Jurkat, Clone E6-1 (cell line): ENCODE measurements around the gene ZSWIM3. TPM values are rescaled to one million over a fixed set of nuclear protein-coding genes. Genes with fewer than 3 reads are reported as not detected.

Source experiments
- DNase-seq: peaks from one replicate; pipeline ENCODE4 v3.0.0-alpha.2; 2011; ENCODE audit warnings: low read depth, low spot score
- H3K4me3 ChIP-seq: 2 replicates; pipeline ENCODE4 v1.5.1; 2011; ENCODE audit warnings: mild to moderate bottlenecking, low read length, control low read depth, moderate library complexity
- polyA plus RNA-seq: library from polyadenylated mRNA; unstranded; fragments of >200 nt; gene quantifications from one replicate; pipeline ENCODE4 v1.2.1, GENCODE V29; 2012; ENCODE audit warnings: missing spikeins; ENCODE audit not compliant: insufficient read length, insufficient read depth

The ZSWIM3 gene
- polyA plus RNA-seq: 4.8 TPM

DNA sequence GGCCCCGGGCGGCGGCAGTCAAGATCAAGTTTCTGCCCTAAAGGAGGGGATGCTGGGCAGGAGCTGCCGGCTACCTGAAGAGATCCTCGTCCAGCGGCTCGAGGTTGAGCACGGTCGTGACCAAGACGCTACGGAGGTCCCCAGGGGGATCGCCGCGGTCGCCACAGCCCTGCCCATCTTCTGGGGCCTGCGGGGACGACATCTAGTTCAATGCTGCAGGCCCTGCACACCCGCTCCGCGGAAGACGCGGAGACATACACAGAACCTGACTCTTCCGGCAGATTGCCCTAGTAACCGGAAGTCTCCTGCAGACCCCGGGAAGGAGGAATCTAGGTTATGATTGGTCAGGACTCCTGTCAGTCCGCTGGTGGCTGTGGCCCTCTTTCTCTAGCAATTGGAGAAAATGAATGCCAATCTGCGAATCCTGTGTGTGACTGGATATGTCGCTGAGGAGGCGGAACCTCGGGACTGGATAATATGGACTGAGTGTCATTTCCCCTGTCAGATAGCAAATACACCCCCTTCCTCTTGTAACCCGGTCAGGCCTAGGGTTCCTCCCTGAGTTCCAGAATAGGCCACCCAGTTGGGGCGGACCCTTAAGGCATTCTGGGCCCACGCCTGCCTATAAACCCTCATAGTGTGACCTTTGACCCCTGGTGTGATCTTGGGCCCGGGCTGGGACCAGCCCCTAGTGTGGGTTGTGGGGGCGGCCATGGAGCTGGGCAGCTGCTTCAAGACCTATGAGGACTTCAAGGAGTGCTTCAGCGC lies at the start of gene ZSWIM3, which contains the start of gene ACOT8:
Gene ZSWIM3 (plus strand): TSS at position 501 of the 768 bp plus-strand sequence. CDS start 212 bp downstream, at position 713.
Gene ACOT8 (minus strand): TSS at position 279 of the 768 bp plus-strand sequence. CDS start 77 bp downstream, at position 202.
- H3K4me3 ChIP-seq: peak within 1 kb of the TSS; percentile 89
- DNase-seq: peak; percentile 100

DNA sequence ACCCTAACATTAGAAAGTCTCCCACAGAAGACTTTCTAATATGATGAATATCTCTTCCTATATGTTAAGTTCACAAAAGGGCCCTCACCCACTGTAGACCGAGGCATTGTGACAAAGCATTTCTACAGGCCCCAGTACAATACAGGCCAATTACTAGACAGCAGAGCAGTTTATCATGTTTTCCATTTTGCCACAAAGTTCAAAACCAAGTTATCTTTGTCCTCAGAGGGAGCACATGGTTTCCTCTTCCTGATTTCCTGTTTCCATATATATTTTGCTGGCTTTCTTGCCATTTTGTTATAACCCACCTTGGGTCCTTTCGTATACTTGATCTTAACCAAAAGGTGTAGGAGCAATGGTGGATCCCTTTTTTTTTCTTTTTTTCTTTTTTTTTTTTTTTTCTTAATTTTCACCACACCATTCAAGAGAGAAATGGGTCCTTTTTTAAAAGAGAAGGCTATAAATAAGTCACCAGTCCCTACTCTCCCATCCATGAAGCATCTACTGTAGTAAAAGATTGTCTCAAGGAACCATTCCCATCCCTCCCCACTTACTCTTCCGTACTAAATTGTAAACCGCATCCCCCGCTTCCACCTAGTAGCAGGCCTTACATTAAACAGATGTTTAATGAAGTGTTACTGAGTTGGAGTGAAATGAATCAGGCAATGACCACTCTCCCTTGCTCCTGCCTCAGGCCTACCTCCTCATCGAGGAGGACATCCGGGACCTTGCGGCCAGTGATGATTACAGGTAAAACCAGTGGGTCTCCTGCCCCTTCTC lies 47.0 kb upstream of the ZSWIM3 start:
- H3K4me3 ChIP-seq: no peak overlapping the region
- DNase-seq: no peak

DNA sequence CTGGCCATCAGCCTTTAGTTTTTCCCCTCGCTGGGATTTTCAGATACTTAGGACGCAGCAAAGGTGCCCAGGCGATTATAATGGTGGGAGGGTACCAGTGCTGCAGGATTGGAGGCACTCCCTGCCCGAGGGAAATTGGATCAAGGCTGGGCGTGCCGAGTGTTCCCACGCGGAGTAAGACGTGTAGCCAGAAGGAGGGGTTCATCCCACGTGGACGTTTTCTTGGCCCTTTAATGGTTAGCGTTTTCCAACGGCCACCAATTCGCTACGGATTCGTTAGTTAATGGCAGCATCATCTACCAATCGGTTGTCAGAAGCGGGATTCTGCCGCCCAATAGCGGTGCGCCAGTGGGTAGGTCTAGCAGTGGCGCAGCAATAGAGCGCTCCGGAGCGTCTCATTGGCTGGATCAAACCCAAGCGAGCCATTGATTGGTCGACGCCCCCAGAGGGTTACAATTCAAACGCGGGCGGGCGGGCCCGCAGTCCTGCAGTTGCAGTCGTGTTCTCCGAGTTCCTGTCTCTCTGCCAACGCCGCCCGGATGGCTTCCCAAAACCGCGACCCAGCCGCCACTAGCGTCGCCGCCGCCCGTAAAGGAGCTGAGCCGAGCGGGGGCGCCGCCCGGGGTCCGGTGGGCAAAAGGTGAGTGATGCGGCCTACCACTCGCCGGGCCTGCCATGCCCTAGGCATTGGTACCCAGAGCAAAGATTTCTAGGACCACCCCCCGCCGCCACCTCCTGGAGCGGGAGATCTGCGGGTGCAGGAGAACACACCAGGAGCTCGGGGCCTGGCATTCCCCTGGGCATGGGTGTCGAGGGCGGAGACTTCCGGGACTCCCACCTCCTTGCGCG lies 45.0 kb upstream of the ZSWIM3 start, which contains the start of gene UBE2C:
Gene UBE2C (plus strand): TSS at position 488 of the 849 bp plus-strand sequence. CDS start 52 bp downstream, at position 540.
- peak within 1 kb of the TSS; percentile 93 for H3K4me3 ChIP-seq
- peak; percentile 96 for DNase-seq

DNA sequence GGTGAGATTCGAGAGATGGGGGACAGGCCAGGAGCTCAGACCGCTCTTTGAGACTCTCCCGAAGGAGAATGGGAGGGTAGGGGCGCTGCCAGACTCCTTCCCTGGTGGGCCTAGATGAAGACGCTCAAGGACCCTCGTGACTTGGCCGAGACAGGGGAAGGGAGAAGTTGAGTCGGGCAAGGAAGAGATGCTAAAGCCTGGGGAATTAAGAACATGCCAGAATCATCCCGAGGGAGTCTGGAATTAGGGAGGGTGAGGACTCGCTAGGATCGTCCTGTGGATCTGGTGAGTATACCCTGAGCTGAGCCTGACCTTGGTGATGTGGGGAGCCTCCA lies 44.4 kb upstream of the ZSWIM3 start:
- DNase-seq: no peak

DNA sequence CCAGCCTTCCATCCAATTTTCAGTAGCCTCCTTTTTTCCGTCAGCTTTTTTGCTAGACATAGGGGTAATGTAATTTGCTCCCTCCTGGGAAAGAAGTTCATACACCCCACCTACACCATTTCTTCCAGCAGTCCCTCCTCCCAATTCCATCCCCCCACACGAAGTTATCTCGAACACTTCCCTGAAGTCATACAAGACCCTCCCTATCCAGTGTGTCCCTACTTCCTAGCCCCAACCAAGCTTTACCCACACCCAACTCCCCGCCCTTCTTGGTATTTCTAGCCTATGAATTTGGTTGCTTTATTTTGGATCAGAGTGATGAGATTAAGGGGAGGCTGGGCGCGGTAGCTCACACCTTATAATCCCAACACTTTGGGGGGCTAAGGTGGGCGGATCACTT lies 43.9 kb upstream of the ZSWIM3 start:
- H3K4me3 ChIP-seq: peak overlapping the region; percentile 93
- no peak for DNase-seq

More for the DNA sequence above, 44.4 kb upstream of the ZSWIM3 start:
- peak overlapping the region; percentile 93 for H3K4me3 ChIP-seq

DNA sequence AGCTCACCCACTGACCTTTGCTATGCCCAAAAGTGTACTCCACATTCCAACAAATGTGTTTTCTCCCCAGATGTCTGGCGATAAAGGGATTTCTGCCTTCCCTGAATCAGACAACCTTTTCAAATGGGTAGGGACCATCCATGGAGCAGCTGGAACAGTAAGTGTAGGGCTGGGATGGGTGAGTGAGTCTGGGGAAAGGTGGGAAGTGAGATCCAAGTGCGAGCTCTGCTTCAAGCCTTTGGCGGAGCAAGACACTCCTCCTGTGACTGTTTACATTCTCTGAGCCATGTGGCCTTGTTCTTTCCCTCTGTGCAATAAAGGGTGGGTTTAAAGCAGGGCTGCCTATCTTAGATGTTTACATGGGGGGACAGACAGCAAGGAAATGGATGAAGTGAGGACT lies 43.1 kb upstream of the ZSWIM3 start:
- H3K4me3 ChIP-seq: no peak overlapping the region
- no peak for DNase-seq

DNA sequence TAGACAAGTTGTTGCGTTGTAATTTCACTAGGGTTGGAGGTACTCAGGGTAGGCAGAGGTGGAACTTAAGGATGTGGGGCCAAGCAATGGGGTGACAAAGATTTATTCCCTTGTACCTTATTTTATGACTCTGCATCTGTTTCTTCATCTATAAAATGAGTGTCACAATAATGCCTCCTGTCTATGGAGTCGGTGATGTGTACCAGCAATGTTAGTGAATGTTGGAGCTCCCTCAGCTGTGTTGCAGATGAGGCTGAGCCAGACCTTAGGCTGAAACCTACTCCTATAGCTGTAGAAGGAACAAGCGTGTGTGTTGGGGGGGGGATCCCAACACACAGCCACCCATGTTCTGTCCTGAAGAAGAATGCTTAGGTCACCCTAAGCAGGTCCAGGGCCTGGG lies 40.5 kb upstream of the ZSWIM3 start:
- H3K4me3 ChIP-seq: no peak overlapping the region

DNA sequence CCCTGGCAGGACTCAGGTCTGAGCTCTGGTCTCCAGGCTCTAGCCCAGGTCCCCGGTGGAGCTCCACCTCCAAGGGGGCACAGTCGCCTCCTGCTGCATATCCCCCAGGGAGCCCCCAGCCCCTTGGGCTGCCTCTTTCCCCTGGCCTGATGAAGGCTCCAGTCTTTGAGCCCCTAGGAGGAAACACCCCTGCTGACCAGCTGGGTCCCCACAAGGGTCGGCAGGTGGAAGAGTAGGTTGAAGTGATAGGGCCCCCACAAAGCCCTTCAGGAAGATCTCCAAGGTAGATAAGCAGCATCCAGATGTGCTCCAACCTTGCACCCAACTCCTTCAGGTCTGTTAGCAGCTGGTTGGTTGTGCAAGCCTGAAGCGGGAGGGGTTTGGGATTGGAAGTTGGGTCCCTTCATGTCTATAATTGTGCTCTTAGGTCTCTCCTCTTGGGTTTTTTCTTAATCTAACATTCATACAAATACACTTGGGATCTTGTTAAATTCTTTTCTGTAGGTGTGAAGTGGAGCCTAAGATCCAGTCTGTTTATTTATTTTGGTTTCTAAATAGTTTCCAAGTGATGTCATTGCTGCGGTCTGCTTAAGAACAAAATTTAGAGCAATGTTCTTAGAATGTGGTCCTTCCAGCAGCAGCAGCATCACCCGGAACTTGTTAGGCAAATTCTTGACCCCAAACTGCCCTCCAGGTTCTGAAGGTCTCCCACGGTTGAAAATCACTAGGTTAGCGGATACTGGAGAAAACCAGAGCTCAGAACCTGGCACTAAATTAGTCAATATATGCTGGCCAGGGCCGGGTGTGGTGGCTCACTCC lies 39.8 kb upstream of the ZSWIM3 start:
- DNase-seq: no peak
- no peak overlapping the region for H3K4me3 ChIP-seq

More for the DNA sequence above, 40.5 kb upstream of the ZSWIM3 start:
- no peak for DNase-seq

DNA sequence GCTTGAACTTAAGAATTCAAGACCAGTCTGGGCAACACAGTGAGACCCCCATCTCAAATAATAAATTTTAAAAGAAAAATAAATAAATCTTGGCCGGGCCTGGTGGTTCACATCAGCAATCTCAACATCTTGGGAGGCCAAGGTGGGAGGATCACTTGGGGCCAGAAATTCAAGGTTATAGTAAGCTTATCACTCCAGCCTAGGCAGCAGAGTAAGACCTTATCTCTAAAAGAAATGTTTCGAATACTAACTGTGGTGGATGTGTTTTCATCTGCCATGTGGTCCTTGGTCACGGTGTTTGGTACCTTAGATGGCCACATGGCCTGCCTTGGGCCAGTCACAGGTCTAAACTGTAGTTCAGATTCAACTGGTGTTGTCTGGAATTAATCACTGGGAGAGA lies 39.2 kb upstream of the ZSWIM3 start:
- H3K4me3 ChIP-seq: no peak overlapping the region
- no peak for DNase-seq

DNA sequence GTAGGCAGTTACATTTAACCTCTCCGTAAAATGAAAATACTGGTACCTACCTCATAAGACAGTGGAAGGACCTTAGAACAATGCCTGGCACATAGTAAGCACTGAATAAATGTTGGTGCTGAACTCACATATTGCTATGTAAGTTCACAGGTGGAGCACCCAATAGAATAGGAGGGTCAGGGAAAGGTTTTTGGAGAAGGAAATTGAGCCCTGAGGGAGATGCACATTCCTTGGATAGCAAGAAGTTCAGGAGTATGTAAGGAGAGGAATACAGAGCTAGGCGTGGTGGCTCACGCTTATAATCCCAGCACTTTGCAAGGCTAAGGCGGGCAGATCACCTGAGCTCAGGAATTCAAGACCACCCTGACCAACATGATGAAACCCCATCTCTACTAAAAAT lies 37.9 kb upstream of the ZSWIM3 start:
- no peak overlapping the region for H3K4me3 ChIP-seq
- no peak for DNase-seq

DNA sequence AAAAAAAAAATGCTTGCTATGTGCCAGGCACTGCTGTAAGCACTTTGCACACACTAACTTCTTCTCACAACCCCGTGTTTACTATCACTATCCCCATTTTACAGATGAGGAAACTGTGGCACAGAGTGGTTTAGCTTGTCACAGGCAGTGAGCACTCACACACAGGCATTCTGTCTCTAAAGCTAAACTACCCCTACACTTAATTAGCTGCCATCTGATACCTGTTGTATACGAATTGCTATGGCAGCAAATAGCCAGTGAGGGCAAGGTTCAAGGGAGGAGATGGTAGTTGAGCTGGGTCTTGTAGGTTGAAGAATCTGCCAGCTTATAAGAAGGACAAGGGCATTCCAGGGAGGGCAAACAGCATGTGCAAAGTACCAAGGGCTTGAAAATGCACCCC lies 35.5 kb upstream of the ZSWIM3 start:
- no peak overlapping the region for H3K4me3 ChIP-seq
- no peak for DNase-seq

DNA sequence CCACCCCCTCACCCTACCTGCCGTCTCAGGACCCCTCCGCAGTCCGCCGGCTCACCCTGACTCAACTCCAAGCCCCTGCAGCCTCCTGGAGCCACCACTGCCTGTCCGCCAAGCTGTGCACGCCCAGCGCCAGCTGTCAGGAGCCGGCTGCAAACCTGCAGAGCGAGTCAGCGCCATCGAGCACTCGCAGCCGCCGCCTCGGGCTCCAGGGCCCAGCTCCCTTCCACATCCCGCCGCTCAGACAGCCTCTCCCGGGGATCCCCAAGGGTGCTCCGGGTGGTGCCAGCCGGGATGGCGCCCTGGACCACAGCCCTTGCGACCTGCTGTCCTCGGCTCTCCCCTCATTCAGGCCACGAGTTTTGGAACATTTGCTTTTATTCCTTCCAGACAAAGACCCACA lies 34.6 kb upstream of the ZSWIM3 start:
- no peak overlapping the region for H3K4me3 ChIP-seq
- no peak for DNase-seq

DNA sequence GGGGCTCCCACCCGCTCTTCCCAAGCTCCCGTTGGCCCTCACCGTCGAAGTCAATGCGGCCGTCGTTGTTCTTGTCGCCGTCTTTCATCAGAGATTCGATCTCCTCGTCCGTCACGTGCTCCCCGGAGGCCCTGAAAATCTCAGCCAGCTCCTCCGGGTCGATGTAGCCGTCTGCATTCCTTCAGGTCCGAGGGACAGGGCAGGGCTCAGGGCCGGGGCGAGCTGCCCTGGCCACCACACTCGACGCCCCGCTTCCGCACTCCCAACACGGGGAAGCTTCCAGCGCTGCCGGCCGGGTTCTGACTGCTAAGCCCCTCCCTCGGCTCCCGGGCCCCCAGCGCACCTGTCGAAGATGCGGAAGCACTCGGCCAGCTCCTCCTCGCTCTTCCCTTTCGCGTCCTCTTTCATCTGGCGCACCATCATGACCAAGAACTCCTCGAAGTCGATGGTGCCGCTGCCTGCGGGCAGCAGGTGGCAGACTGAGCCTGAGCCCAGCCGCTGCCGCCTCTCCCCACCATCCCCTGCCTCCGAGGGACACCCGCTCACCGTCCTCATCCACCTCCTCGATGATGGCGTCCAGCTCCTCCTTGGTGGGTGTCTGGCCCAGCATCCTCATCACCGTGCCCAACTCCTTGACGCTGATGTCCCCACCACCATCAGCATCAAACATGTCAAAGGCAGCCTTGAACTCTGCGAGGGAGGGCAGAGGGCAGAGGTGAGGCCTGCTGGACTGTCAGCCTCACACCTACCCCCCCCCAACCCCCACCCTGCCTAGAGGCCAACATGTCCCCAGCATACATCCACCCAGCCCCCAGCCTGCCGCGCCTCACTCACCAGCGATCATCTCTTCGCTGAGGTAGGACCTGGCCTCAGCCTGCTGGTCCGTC lies 33.2 kb upstream of the ZSWIM3 start:
- DNase-seq: peak; percentile 41

DNA sequence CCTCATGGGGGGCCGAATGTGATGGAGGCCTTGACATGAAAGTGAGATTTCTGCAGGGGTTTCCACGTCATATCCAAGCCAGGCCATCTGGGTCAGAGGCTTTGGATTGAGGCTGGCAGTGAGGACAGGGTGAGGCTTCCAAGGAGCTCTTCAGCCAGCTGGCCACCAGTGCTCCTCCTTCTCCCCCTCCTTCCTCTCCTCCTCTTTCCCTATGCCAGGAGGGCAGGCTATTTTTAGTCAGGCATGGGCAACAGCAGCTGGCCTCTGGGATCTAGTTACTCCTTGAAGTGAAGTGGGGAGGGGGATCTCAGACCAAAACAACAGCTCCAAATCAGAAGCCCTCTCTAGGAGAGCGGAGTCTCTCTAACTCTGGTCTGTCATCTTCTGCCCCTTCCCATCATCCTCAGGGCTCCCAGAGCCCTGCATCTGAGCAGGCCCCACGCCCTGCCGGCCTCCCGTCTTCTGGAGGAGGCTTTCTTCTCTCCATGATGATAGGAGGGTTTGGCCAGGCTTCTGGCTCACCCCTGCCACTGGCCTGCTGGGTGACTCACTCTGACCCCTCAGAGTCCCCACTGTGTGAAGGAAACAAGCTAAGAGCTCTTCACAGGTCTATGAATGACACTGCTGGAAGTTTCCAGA lies 30.9 kb upstream of the ZSWIM3 start:
- DNase-seq: no peak
- no peak overlapping the region for H3K4me3 ChIP-seq

More for the DNA sequence above, 33.2 kb upstream of the ZSWIM3 start:
- peak overlapping the region; percentile 9; the same call in 1 of the 2 replicates for H3K4me3 ChIP-seq

DNA sequence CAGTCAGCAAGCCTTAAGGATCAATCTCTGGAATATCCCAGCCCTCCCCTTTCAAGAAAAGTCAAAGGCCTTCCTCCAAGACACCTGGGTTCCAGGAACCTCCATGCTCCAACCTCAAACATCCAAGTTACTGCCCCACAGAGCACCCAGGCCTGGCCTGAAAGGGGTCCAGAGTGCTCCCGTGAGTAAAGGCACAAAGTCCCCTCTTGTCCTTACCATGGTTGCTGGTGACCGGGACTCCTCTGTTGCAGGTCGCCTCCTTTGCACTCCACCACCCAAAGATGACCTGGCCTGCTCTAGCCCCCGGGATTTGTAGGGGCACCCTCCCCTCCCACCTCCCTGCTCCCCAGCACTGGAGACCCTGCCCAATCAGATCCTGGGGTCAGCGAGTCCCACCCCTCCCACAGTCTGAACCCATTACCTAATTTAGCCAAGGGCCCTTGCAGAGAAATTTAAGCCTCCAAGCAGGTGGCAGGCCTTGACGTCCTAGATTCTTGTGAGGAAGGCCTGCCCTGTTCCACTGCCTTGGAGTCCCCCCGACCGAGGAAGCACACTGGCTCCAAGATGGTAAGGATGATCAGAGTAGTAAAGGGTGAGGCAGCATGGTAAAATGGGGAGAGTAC lies 30.3 kb upstream of the ZSWIM3 start, which contains the start of gene TNNC2:
Gene TNNC2 (minus strand): TSS at position 283 of the 623 bp plus-strand sequence. CDS start 64 bp downstream, at position 219.
- H3K4me3 ChIP-seq: no peak within 1 kb of the TSS
- no peak for DNase-seq

DNA sequence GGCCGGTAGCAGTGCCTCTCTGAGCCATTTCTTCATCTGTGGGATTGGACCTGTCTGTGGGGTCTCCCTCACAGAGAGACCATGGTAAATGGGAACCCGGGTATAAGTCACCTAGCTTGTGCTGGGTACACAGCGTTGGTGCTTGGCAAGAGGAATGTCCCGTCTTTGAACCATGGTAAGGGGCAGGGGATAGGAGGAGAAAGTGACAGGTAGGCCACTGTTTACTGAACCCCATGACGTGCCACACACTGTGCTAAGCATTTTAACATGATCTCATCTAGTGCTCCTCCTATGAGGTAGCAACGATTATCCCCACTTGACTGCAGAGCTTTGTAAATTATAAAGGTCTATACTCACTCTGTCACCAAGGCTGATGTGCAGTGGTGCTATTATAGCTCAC lies 29.7 kb upstream of the ZSWIM3 start:
- no peak overlapping the region for H3K4me3 ChIP-seq
- no peak for DNase-seq
